Activated T-helper 17 cell treated with anti-CD3 and anti-CD28 coated beads, Interleukin-2, amount 50 U/mL, for 72 hours (primary cell): ENCODE results near the gene TTLL10. TPM values are rescaled to one million over a fixed set of nuclear protein-coding genes. Genes with fewer than 3 reads are reported as not detected.
"Not testable (repeated sequence)": the region's sequence is repeated elsewhere in the genome, so short reads cannot be mapped to it uniquely, and the experiment has no call there.

Experiments
- ATAC-seq: fragments of 150-1000 bp; cut with Tn5 transposase; replicated peaks from 2 replicates; pipeline ENCODE4 v1.10.0; 2021; ENCODE audit warnings: mild to moderate bottlenecking, moderate library complexity
- H3K27ac Mint-ChIP-seq: one replicate; pipeline ENCODE4 v1.8.0; 2022; ENCODE audit warnings: mixed read lengths
- H3K27me3 Mint-ChIP-seq: one replicate; pipeline ENCODE4 v1.8.0; 2022; ENCODE audit warnings: mixed read lengths
- H3K36me3 Mint-ChIP-seq: one replicate; pipeline ENCODE4 v1.8.0; 2022; ENCODE audit warnings: low read depth, mild to moderate bottlenecking, mixed read lengths
- H3K4me1 Mint-ChIP-seq: one replicate; pipeline ENCODE4 v1.8.0; 2022; ENCODE audit warnings: mixed read lengths
- H3K4me3 Mint-ChIP-seq: one replicate; pipeline ENCODE4 v1.8.0; 2022; ENCODE audit warnings: mild to moderate bottlenecking, mixed read lengths
- H3K9me3 Mint-ChIP-seq: one replicate; pipeline ENCODE4 v1.8.0; 2022; ENCODE audit warnings: mixed read lengths
- total RNA-seq, 2 donors: library from RNA; stranded (reverse); gene quantifications; one replicate each; pipeline ENCODE4 v1.2.3, GENCODE V29; 2022

Gene TTLL10
- total RNA-seq, 2 donors from 2014 or later: 0.11 TPM; not detected in 1

- no peaks in the 10 kb centered on the region for H3K9me3 Mint-ChIP-seq
- no peaks in the 10 kb centered on the region for H3K4me1 Mint-ChIP-seq
- H3K4me3 Mint-ChIP-seq: no peak overlapping the region
- no peaks in the 10 kb centered on the region for H3K27me3 Mint-ChIP-seq
- no peak overlapping the region for H3K27ac Mint-ChIP-seq
- no peak for ATAC-seq
- H3K36me3 Mint-ChIP-seq: no peaks in the 10 kb centered on the region
Measured at GRCh38 chr1:1134300-1134970, 39.2 kb upstream of the TTLL10 start.

- Mint-ChIP-seq H3K4me1 (no peaks in the 10 kb centered on the region), H3K27me3 (no peaks in the 10 kb centered on the region), H3K36me3 (no peaks in the 10 kb centered on the region), H3K4me3 (peak overlapping the region; percentile 15), H3K27ac (no peak overlapping the region), H3K9me3 (no peaks in the 10 kb centered on the region)
- ATAC-seq: no peak
Measured at GRCh38 chr1:1135339-1136136, 38.1 kb upstream of the TTLL10 start.

DNA sequence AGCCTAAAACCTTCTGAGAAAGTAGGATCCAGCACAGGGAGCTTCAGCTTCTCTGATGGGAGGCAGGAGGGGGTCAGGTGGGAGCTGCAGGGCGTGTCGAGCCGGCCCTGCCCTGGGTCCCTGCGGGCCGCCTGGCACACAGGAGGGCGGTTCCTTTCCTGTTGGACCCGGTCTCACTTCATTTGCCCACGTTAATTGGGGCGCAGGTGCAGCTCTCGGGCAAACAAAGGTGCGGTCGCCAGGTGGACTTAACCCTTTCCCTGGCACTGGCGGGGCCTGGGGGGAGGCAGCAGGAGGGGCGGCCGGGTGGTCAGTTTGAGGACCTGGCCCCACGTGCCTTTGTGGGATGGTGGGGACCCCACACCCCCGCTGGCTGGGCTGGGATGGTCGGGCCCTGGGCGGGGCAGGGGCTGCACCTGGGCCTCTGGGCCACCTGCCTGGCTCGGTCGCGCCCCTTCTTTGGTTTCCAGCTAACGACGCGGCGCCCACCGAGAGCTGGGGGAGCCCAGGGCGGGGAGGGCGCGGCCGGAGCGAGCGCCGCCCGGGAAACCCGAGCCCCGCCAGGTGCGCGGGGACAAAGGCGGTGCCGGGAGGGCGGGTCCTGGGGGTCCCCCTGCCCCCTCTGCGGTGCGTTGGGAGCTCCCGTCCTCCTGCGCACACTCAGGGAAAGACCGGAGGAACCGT is 37.0 kb upstream of the TTLL10 start:
- H3K4me1 Mint-ChIP-seq: no peaks in the 10 kb centered on the region
- no peaks in the 10 kb centered on the region for H3K9me3 Mint-ChIP-seq
- H3K27ac Mint-ChIP-seq: no peak overlapping the region
- peak overlapping the region; percentile 15 for H3K4me3 Mint-ChIP-seq
- no peaks in the 10 kb centered on the region for H3K27me3 Mint-ChIP-seq
- no peaks in the 10 kb centered on the region for H3K36me3 Mint-ChIP-seq
- ATAC-seq: peak; percentile 32

- peak overlapping the region; percentile 87 for H3K27ac Mint-ChIP-seq
- H3K27me3 Mint-ChIP-seq: no peaks in the 10 kb centered on the region
- ATAC-seq: peak; percentile 92
- H3K36me3 Mint-ChIP-seq: no peaks in the 10 kb centered on the region
- no peaks in the 10 kb centered on the region for H3K9me3 Mint-ChIP-seq
- H3K4me1 Mint-ChIP-seq: no peaks in the 10 kb centered on the region
- H3K4me3 Mint-ChIP-seq: peak overlapping the region; percentile 66
Measured at GRCh38 chr1:1137256-1138045, 36.2 kb upstream of the TTLL10 start.

GRCh38 chr1:1140673-1141072 is 33.0 kb upstream of the TTLL10 start:
- no peak overlapping the region for H3K27ac Mint-ChIP-seq
- no peaks in the 10 kb centered on the region for H3K4me1 Mint-ChIP-seq
- H3K9me3 Mint-ChIP-seq: no peaks in the 10 kb centered on the region
- no peak for ATAC-seq
- H3K36me3 Mint-ChIP-seq: no peaks in the 10 kb centered on the region
- no peak overlapping the region for H3K4me3 Mint-ChIP-seq
- H3K27me3 Mint-ChIP-seq: no peaks in the 10 kb centered on the region

GRCh38 chr1:1141244-1141910 is 32.3 kb upstream of the TTLL10 start:
- no peak overlapping the region for H3K27ac Mint-ChIP-seq

GRCh38 chr1:1141911-1142250 is 31.8 kb upstream of the TTLL10 start:
- no peak for ATAC-seq
- Mint-ChIP-seq H3K27me3 (no peaks in the 10 kb centered on the region), H3K36me3 (no peaks in the 10 kb centered on the region), H3K27ac (peak overlapping the region; percentile 63), H3K9me3 (no peaks in the 10 kb centered on the region), H3K4me3 (peak overlapping the region; percentile 71), H3K4me1 (no peaks in the 10 kb centered on the region)

More at GRCh38 chr1:1141244-1141910, 32.3 kb upstream of the TTLL10 start:
- H3K4me3 Mint-ChIP-seq: no peak overlapping the region
- H3K27me3 Mint-ChIP-seq: no peaks in the 10 kb centered on the region
- H3K36me3 Mint-ChIP-seq: no peaks in the 10 kb centered on the region
- ATAC-seq: no peak
- H3K4me1 Mint-ChIP-seq: no peaks in the 10 kb centered on the region
- no peaks in the 10 kb centered on the region for H3K9me3 Mint-ChIP-seq

- ATAC-seq: peak; percentile 30
- H3K9me3 Mint-ChIP-seq, H3K4me1 Mint-ChIP-seq, H3K36me3 Mint-ChIP-seq, H3K27me3 Mint-ChIP-seq: not testable (repeated sequence)
- peak overlapping the region; percentile 71 for H3K4me3 Mint-ChIP-seq
- peak overlapping the region; percentile 63 for H3K27ac Mint-ChIP-seq
Measured at GRCh38 chr1:1142352-1142751, 31.3 kb upstream of the TTLL10 start.

- no peaks in the 10 kb centered on the region for H3K36me3 Mint-ChIP-seq
- no peak for ATAC-seq
- H3K27ac Mint-ChIP-seq: peak overlapping the region; percentile 89
- no peaks in the 10 kb centered on the region for H3K9me3 Mint-ChIP-seq
- H3K27me3 Mint-ChIP-seq: no peaks in the 10 kb centered on the region
- peak overlapping the region; percentile 71 for H3K4me3 Mint-ChIP-seq
- no peaks in the 10 kb centered on the region for H3K4me1 Mint-ChIP-seq
Measured at GRCh38 chr1:1142844-1143243, 30.8 kb upstream of the TTLL10 start.

DNA sequence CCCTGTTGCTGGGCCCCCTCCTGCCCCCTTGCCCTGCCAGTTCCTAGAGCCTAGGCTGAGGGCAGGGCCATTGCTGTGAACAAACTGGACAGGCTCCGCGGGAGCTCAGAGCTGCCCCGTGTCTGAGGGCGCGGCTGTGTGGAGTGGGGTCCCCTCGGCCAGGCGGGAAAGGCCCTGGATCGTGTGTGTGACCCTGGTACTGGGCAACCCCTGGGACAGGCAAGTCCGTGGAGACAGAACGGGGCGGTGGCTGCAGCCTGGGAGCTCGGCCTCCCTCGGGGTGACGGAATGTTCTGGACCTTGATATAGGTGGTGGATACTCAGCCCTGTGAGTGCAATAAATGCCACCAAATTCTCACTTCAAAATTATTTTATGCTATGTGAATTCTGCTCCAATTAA is 30.0 kb upstream of the TTLL10 start:
- Mint-ChIP-seq H3K27ac (peak overlapping the region; percentile 89), H3K9me3 (no peaks in the 10 kb centered on the region), H3K4me1 (no peaks in the 10 kb centered on the region), H3K36me3 (no peaks in the 10 kb centered on the region), H3K4me3 (peak overlapping the region; percentile 71), H3K27me3 (no peaks in the 10 kb centered on the region)
- peak; percentile 1 for ATAC-seq

- Mint-ChIP-seq H3K36me3 (no peaks in the 10 kb centered on the region), H3K27me3 (no peaks in the 10 kb centered on the region)
Measured at GRCh38 chr1:1144122-1144842, 29.4 kb upstream of the TTLL10 start.

DNA sequence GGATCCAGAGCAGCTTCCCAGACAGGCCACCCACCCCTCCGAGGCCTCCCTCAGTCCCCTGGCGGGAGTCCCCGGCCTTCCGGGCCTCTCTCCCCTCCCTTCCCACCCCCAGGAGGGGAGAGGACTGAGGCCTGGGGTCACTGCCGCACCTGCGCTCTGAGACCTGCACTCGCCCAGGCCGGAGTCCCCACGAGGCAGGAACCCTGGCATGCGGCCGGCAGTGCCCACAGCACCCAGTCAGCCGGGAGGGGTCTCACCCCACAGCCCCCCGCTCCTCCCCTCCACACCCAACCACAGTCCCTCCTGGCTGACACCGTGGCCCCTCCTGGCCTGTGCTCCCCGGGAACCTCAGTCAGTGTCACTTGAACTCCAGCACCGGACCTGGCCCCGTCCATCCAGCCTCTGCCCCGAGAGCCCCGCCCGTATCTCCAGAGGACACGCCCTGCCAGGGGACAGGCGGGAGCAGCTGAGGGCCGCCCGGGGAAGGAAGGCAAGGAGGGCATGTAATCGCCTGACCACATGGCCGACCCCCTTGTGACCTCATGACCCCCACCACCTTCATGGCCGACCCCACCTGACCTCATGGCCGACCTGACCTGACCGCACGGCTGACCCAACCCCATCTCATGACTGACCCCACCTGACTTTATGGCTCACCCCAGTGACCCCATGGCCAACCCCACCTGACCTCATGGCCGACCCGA is 28.7 kb upstream of the TTLL10 start:
- H3K9me3 Mint-ChIP-seq: no peaks in the 10 kb centered on the region
- H3K27ac Mint-ChIP-seq: no peak overlapping the region
- ATAC-seq: no peak
- H3K4me3 Mint-ChIP-seq: peak overlapping the region; percentile 29
- no peaks in the 10 kb centered on the region for H3K27me3 Mint-ChIP-seq
- no peaks in the 10 kb centered on the region for H3K36me3 Mint-ChIP-seq
- no peaks in the 10 kb centered on the region for H3K4me1 Mint-ChIP-seq

More at GRCh38 chr1:1144122-1144842, 29.4 kb upstream of the TTLL10 start:
- Mint-ChIP-seq H3K4me1 (no peaks in the 10 kb centered on the region), H3K4me3 (peak overlapping the region; percentile 71), H3K27ac (peak overlapping the region; percentile 89), H3K9me3 (no peaks in the 10 kb centered on the region)
- ATAC-seq: peak; percentile 91

DNA sequence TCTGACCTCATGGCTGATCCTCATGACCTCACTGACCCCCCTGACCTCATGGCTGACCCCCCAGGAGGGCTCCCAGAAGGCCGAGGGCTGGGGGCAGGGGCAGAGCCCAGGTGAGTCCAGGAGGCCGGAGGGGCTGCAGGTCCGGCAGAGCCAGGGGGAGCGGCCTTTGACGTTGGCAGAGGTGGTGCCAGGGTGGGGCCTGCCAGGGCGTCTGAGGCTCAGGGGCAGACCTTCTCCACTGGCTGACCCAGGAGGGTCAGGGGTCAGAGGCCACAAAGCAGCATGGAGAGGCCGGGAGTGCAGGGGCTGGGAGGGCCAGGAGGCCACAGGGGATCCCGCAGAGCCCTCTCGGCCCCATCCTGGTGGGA is 28.1 kb upstream of the TTLL10 start:
- Mint-ChIP-seq H3K36me3 (no peaks in the 10 kb centered on the region), H3K9me3 (no peaks in the 10 kb centered on the region), H3K4me3 (peak overlapping the region; percentile 29), H3K4me1 (no peaks in the 10 kb centered on the region), H3K27ac (no peak overlapping the region), H3K27me3 (no peaks in the 10 kb centered on the region)
- no peak for ATAC-seq
